HEK293T (cell line): Measurements from ENCODE around the gene CHRNE.

Source experiments
- ARNT ChIP-seq: fragments of 450-650 bp; IDR thresholded peaks from 2 replicates; pipeline ENCODE4 v1.6.1; 2017; ENCODE audit warnings: mild to moderate bottlenecking
- BHLHE40 ChIP-seq: fragments of 450-650 bp; IDR thresholded peaks from 2 replicates; pipeline ENCODE4 v1.6.1; 2016; ENCODE audit warnings: mild to moderate bottlenecking, moderate library complexity, borderline replicate concordance
- CTBP1 ChIP-seq: fragments of 450-650 bp; IDR thresholded peaks from 2 replicates; pipeline ENCODE4 v1.6.1; 2016; ENCODE audit warnings: borderline replicate concordance
- ELF4 ChIP-seq: fragments of 450-650 bp; IDR thresholded peaks from 2 replicates; pipeline ENCODE4 v1.6.1; 2017; ENCODE audit warnings: antibody characterized with exemption
- FOXA1 ChIP-seq: fragments of 450-650 bp; IDR thresholded peaks from 2 replicates; pipeline ENCODE4 v1.6.1; 2016; ENCODE audit warnings: mild to moderate bottlenecking
- FOXK2 ChIP-seq: fragments of 450-650 bp; IDR thresholded peaks from 2 replicates; pipeline ENCODE4 v1.6.1; 2016; ENCODE audit warnings: mild to moderate bottlenecking
- FOXM1 ChIP-seq: fragments of 450-650 bp; IDR thresholded peaks from 2 replicates; pipeline ENCODE4 v1.6.1; 2017; ENCODE audit warnings: mild to moderate bottlenecking, borderline replicate concordance
- HDGF ChIP-seq: fragments of 450-650 bp; IDR thresholded peaks from 2 replicates; pipeline ENCODE4 v1.6.1; 2017; ENCODE audit warnings: antibody characterized with exemption, borderline replicate concordance
- L3MBTL2 ChIP-seq: fragments of 450-650 bp; conservative IDR thresholded peaks from 2 replicates; pipeline ENCODE4 v1.6.1; 2016; ENCODE audit warnings: mild to moderate bottlenecking
- LEF1 ChIP-seq: fragments of 450-650 bp; IDR thresholded peaks from 2 replicates; pipeline ENCODE4 v1.6.1; 2017; ENCODE audit warnings: mild to moderate bottlenecking, borderline replicate concordance
- SP1 ChIP-seq: fragments of 450-650 bp; IDR thresholded peaks from 2 replicates; pipeline ENCODE4 v1.6.1; 2017
- SUZ12 ChIP-seq: fragments of 450-650 bp; IDR thresholded peaks from 2 replicates; pipeline ENCODE4 v1.6.1; 2016; ENCODE audit warnings: mild to moderate bottlenecking
- TARDBP ChIP-seq: fragments of 450-650 bp; IDR thresholded peaks from 2 replicates; pipeline ENCODE4 v1.6.1; 2016
- ZNF384 ChIP-seq: fragments of 450-650 bp; IDR thresholded peaks from 2 replicates; pipeline ENCODE4 v1.6.1; 2016

DNA sequence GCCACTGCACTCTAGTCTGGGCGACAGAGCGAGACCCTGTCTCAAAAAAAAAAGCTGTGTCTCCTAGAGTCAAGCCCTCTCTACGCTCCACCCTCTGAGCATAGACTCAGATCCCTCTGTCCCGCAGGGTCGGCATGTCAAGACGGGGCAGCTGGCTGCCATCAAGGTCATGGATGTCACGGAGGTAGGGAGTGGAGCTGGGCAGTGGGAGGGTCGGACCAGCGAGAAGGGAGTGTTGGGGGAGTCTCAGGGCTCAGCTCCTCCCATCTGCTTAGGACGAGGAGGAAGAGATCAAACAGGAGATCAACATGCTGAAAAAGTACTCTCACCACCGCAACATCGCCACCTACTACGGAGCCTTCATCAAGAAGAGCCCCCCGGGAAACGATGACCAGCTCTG is 22.0 kb downstream of the CHRNE start:
- no peak for TF ChIP-seq FOXK2
- no peak for TF ChIP-seq ARNT
- no peak for TF ChIP-seq SUZ12
- TF ChIP-seq SP1, result no peak
- no peak for TF ChIP-seq TARDBP
- no peak for TF ChIP-seq ZNF384
- TF ChIP-seq ELF4, result no peak
- TF ChIP-seq CTBP1, result no peak
- TF ChIP-seq FOXM1, result no peak
- no peak for TF ChIP-seq FOXA1
- TF ChIP-seq BHLHE40, result no peak
- TF ChIP-seq HDGF, result no peak
- no peak for TF ChIP-seq LEF1
- TF ChIP-seq L3MBTL2, result no peak
